HG03103 (cell line): Measurements from ENCODE around the gene PAH.
A peak's percentile ranks its signal among the peaks of the same experiment; 100 is the strongest.

Experiments
- ATAC-seq: cut with Tn5 transposase; IDR thresholded peaks from one replicate; pipeline ENCODE4 v1.9.1; 2021; ENCODE audit warnings: low read depth; ENCODE audit not compliant: unreplicated experiment

PAH gene

DNA sequence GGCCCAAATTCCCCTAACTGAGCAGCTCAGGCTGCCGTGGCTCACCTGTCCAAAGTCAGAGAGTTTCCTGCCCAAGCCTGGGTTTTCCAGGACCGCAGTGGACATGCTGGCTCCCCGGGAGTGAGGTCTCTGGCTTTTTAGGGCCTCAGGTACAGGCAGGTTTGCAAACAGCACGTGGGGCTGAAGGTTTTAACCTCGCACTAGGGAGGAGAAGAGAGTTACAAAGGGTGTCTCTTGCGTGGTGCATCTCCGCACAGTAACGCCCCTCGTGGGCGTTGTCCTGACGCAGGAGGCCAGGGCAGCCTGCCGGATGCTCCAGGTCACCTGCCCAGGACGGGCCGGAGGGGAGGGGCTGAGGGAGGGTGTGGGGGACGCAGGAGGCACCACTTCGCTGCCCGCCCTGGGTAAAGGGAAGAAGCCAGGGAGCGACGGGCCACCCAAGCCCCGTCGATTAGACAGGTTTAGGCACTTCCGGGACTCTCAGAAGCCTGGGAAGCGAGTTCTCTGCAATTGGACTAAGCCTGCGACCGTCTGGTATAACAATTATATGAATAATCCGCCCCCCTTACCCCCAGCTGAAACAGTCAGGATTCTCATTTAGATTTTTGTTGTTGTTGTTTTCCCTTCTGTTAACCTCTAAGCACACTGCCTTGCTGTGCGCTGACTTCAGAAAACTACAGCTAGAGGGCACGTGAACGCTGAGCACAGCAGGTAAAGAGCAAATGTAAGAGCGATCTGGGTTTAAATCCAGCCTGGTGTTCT lies at the start of gene PAH:
TSS of gene PAH (minus strand) at position 219 of the 762 bp plus-strand sequence. CDS start at position 105, 114 bp downstream.
- ATAC-seq: peak; percentile 51

DNA sequence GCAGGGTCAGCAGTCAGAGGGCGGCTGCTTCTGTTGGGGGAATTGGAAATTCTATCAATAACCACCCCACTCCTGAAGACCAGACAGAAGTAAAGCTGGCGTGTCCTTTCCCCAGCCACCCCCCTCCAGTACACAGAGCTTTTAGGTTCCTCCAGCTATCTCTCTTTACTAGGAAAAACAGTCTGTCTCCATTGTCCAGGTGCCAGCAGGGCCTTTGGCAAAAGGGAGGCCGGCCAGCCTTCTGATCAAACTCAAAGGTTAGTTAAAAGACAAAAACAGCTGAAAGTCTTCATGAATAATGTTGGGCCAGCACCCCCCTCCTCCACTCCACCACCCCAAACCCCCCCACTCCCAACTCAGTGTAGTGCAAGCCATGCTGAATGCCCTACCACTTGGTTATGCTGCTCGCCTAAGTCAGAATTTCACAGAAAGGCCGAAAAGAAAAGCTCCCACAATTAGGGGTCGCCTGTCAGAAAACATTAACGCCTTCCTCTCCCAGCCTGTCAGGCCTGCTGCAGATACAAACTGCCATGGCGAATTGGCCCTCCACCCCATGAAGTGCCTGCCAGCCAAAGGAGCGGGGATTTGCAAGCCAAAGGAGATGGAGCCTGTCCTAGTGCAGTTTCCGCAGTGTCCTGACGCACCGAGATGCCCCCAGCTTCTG lies 49.3 kb upstream of the PAH start:
- no peak for ATAC-seq

DNA sequence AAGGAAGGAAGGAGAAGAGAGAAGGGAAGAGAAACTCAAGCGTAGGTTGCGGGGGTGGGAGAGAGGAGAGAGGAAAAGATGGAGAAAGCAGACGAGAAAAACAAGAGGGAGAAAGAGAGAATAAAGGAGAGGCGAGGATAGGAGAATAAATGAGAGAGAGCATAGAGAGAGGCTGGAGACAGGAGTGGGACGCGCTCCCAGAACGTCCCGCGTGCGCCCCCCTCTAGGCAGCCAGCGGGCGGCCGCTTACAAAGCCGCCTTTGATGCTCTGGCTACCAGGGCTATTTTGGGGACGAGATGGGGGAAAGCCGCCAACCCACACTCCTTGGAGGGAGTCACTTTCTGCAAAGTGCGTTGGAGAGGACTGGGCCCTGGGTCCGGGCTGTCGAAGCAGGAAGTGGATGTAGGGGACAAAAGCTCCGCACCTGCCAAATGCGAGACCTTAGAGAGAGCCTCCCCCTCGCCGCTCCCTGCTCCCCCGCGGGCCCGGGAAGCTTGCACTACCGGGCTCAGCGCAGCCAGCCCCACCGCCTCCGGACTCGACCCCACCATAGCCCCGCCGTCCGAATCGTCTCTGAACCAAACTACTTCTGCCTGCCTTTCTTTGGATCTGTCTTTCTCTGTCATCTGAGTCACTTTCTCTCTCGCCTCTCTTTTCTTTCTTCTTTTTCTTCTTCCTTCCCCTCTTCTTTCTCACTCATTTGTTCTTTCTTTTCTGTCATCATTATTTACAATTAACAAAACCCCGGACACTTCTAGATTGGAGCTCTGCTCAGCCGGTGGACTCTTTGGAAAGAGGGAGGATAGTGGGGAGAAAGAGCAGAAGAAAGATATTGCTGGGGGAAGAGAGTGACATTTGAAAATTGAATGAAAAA lies 48.5 kb upstream of the PAH start:
- ATAC-seq: no peak

DNA sequence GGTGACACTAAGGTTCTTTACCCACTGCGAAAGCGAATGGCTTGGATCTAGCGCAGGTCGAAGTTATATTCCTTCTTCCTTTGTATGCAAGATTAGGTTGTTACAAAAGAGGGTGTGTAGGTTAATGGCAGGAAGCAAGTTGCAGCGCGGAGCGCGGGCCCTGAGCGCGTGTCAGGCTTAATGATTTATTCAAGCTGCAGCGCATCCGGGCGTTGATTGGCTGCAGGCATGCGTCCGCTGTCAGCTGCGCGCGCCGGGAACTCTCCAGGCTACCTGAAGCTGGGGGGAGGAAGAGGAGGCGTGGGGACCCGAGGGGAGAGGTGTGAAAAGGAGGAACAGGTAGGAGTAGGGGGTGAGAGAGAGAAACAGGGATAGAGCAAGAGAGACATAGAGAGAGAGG lies 47.8 kb upstream of the PAH start:
- no peak for ATAC-seq

DNA sequence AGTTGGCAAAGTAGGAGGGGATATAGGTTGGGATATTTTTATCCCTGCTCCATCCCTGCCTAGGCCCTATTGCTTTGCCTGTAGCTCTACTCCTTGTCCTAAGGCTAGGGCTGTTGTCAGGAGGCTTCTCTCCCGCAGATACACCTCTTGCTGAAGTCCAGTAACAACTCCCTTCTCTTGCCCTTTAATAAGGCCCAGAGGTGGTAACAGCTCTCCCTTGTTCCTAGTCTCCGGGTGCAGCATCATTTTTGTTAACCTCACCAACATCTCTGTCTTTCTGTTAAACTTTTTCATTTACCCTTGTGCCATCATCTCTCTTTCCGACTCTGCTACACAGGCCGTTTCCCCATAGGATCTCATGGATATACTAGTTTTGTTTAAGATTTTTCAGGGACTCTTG lies 46.8 kb upstream of the PAH start:
- no peak for ATAC-seq

DNA sequence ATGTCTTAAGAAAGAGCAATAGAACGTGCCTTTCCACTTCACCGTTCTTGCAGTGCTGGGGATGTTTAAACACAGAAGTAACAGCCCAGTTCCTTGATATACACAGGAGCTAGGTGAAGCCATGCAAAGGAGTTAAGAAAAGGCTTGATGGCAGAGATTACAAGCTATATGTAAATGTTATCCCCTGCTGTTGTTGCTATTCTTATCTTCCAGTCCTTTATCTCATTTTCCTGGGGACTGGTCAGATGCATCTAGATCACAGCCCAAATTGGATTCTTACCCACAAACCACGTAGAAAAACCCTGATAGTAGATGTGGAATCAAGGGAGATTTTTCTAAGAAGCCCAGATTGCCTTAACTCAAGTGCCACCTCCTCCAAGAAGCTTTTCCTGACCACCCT lies 45.9 kb upstream of the PAH start:
- no peak for ATAC-seq

DNA sequence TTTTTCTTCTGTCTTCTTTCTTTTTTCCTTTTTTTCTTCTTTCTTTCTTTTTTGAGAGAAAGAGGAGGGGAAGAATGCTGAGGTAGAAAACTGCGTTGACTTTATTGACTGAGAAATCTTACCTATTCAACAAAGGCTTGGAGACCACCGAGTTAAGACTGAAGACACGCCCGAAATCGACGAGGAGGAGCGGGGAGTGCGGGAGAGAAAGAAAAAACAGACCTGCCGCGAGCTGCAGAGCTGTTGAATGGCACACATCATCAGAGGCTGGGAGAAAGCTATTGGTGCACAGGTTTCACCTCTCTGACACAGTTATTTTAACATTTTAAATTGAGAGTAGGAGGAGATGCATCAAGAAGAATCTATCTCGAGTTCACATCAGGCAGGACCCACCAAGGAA lies 45.5 kb upstream of the PAH start:
- ATAC-seq: no peak

DNA sequence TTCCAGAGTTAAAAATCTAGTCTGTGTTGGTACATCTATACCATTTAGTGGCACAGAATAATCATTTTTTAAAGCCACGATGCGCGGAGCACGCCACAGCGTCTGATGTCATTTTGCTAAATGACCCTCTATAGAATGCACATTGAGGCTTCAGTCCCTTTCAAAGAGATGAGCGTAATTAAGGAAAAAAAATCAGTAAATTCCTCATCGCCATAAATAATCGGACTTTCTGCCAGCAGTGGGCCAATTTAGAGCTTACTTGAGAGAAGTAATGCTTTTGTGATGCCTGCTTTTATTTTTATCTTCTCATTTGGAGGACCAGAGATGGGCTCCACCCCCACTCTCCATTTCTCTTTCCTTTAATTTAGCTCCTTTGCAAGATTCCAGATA lies 44.4 kb upstream of the PAH start:
- no peak for ATAC-seq

DNA sequence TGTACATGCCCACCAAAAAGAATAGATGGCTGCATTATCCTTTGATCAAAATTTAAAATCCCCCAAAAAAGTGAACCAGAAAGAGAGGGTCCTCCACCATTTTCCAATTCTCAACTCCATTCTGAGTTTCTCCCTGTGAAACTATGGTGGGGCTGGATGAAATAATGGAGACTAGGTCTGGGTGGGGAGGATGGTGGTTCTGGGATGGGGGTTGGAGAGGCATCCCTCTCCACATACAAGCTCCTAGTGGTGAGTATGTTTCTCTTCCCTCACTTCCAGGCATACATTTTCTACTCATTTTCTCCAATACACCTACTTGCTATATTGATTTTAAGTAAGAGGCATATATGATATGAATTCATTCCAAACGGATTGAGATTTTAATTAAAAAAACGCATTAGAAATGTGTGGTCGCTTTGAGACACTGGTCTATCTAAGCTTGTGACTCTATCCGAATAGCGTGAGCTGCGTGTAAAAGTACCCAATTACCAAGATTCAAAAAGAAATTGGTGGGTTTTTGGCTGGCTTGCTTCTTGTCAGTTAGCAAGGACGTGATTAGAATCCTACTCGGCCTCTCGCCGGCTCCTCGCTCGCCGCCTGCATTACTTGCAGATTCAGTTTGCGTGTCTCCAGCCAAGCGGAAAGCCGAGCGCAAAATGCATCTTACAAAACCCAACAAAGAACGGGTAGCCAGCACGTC lies 43.9 kb upstream of the PAH start:
- ATAC-seq: no peak

DNA sequence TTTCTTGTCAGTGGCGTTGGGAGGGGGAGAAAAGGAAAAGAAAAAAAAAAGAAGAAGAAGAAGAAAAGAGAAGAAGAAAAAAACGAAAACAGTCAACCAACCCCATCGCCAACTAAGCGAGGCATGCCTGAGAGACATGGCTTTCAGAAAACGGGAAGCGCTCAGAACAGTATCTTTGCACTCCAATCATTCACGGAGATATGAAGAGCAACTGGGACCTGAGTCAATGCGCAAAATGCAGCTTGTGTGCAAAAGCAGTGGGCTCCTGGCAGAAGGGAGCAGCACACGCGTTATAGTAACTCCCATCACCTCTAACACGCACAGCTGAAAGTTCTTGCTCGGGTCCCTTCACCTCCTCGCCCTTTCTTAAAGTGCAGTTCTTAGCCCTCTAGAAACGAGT lies 42.3 kb upstream of the PAH start:
- ATAC-seq: no peak

DNA sequence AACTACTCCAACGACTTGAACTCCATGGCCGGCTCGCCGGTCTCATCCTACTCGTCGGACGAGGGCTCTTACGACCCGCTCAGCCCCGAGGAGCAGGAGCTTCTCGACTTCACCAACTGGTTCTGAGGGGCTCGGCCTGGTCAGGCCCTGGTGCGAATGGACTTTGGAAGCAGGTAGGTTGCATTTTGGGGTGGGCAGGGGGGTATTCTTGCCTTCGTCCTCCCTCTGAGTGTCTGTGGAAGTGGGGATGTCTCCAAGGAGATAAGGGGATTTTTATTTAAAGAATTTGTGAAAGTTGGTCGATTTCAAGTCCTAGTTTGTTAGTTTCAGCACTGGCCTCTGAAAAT lies 41.8 kb upstream of the PAH start:
- no peak for ATAC-seq

DNA sequence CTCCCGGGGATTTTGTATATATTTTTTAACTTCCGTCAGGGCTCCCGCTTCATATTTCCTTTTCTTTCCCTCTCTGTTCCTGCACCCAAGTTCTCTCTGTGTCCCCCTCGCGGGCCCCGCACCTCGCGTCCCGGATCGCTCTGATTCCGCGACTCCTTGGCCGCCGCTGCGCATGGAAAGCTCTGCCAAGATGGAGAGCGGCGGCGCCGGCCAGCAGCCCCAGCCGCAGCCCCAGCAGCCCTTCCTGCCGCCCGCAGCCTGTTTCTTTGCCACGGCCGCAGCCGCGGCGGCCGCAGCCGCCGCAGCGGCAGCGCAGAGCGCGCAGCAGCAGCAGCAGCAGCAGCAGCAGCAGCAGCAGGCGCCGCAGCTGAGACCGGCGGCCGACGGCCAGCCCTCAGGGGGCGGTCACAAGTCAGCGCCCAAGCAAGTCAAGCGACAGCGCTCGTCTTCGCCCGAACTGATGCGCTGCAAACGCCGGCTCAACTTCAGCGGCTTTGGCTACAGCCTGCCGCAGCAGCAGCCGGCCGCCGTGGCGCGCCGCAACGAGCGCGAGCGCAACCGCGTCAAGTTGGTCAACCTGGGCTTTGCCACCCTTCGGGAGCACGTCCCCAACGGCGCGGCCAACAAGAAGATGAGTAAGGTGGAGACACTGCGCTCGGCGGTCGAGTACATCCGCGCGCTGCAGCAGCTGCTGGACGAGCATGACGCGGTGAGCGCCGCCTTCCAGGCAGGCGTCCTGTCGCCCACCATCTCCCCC lies 41.2 kb upstream of the PAH start:
- peak; percentile 57 for ATAC-seq

DNA sequence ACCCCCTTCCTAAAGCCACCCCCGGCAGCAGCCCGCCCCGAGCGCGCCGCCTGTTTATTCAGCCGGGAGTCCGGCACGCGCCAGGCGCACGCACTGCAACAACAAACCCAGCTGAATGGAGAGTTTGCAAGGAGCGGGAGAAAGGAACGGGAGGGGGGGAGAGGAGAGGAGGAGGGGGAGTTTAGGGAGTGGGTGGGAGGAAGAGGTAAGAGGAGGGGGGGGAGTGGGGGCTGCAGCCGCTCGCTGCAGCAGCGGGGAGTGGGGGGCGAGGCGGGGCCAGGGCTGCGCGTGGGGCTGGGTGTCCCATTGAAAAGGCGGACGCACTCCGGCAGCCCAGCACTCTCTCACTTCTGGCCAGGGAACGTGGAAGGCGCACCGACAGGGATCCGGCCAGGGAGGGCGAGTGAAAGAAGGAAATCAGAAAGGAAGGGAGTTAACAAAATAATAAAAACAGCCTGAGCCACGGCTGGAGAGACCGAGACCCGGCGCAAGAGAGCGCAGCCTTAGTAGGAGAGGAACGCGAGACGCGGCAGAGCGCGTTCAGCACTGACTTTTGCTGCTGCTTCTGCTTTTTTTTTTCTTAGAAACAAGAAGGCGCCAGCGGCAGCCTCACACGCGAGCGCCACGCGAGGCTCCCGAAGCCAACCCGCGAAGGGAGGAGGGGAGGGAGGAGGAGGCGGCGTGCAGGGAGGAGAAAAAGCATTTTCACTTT lies 40.5 kb upstream of the PAH start, which contains the start of gene ASCL1:
TSS of gene ASCL1 (plus strand) at position 336 of the 712 bp plus-strand sequence. CDS start 571 bp downstream, outside the sequence.
- ATAC-seq: no peak

DNA sequence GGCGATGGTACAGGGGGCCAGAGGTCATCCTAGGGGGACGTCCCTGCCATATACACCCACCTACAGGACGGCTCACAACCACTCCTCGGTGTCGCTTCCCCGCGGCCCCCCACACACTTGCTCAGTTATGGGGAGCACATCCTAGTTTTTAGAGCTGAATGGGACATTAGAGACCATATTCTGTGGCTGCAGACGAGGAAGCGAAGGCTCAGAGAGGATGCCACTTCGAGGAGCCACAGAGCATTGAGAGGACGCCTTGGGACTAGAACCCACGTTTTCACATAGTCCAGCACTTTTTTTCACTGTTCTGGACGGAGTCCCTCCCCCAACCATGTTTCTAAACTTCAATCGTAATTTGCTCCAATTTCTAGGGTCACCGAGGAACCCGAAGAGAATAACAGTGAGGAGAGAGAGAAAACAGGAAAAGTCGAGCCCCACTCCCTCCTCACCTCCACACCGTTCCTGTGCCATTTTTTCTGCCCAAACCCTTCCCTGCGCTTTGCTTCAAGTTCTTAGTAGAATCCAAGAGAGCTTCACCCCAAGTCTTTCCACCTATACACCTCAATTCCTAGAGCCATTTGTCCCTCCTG lies 39.8 kb upstream of the PAH start:
- ATAC-seq: no peak

DNA sequence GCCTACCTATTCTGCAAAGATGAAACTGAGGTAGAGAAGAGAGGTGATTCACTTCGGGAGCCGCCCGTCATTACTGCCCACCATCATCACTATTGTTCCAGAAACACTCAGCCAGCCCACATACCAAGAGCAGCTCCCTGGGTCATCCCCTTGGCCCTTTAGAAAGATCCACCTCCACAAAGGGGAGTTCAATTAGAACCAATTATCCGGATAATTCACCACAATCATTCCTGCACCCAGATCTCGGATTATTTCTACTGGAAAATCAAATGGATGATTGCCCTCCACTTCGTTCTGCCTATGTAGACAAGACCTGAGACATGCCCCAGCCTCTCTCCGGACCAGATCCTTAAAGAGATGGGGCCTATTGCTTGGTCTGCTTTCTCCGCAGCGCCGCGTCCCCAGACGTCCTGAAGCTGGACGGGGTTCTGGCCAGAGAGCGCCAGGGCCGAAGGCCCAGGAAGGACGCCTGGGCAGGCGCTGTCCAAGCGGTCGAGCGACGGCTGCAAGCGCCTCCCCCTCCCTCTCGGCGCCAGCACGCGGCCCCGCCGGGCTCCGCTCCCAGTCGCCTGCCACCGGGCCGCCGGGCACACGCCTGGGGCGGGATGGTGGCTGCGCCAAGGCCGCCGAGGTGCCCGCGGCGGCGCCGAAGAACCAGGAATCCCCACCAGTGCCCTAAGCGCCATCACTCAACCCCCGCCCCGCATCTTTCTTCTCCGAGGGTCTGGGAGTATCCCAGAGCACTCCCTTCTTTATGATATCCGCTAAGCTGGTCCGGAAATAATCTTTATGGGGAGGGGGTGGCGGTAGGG lies 39.1 kb upstream of the PAH start:
- no peak for ATAC-seq

DNA sequence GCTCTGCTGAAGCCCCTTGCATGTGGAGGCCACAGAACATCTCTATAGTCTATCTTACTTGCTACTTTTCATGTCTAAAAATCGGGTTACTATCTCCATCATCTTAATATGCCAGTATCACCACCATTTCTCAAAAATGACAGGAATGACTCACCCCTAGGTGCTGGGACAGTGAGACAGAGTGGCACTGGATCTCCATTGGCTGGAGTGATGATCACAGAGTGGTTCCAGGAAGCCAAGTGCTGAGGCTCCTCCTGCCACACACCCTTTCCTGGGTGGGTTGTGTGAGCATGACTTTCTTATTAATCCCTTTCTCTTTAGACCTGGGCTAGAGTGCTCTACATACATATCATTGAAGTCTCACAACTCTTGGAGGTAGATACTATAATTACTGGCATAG lies 37.1 kb upstream of the PAH start:
- ATAC-seq: no peak

DNA sequence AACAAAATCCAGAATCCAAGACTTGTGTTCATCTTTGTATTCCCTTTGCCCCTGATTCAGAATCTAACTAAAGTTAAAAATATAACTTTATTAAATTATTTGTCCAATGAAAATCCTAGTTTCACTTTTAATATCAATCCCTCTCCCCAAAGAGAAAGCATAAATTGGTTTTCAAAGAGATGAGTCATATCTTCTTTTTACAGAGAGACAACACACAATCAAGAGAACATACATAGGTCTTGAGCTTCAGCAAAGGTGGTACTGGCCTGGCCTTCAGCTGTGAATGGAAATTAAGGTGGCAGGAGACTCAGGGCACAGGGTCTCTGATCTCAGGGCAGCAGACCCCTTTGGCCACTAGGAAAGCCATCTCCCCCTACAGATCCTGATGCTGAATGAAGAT lies 36.2 kb upstream of the PAH start:
- ATAC-seq: no peak

DNA sequence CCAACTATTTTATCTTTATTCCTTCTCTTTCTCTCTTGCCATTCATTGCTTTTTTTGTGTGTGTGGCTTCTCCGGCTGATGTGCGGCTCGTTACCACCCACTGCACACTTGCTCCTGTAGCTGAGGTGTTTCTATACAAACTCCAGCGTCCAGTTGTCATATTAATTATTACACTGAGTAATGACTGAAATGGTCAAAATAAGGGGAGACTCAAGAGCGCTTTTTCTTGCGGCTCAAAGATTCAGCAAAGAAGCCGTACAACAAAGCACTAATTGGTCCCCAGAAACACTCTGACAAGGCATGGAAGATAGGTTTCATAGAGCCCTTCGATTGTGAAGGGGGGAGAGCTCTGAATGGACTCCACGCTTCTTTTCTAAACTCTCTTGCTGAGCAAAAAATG lies 34.8 kb upstream of the PAH start:
- ATAC-seq: no peak
